ENCODE results near the gene TSPYL6.

Gene TSPYL6

DNA sequence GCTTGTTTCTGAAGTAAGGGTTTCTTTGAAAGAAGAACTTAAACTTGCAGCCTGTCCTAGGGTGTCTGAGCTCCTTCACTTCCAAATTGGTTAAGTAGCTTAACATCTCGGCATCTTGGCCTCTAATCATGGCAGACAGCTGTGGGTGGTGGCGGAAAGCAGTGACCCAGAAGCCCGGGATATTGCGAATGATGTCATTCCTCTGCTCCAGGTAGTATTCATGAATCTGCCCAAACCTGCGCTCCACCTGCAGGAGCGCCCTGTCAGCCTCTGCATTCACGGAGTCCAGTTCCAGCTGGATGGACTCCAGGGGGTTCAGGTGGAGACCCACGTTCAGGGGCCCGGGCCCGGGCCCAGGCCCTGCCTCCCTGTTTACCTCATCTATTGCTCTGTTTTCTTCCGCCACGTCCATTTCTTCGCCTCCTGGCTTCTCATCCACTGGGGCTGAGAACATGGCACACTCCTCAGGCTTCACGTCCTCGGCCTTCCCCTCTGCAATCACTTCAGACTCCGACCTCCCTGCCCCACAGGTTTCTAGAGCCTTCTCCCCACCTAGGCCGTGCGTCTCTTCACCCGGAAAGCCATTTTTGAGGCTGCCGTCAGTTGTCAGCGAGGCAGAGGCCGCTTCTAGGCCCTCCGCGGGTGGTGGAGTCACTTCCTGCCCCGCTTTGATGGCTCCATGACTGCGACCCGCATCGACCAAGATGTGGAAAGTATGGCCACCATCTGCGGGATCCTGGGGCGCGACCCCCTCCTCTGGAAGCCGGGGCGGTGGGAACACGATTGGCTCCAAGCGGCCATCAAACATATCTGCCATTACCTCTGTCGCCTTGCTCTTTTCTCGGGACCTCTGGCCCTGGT, 569 bp downstream of the TSPYL6 start:
- DNase-seq, result no peak

DNA sequence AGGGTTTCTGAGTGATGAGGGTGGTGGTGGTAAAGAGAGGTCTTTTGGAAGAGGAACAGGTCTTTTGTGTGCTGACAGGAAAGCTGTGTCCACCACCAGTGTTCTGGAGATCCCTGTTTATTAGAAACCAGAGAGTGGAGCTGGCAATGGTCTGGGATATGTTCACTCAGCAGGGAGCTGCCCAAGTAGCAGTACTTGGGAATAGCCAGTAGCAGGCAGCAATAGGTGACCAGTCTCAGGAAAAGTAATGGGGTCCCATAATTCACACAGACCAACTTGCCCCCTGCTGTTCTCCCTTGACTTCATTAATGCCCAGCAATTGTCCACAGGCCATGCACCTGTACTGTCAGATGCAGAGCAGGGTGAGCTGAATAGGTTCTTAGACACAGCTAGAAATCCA, 1.8 kb downstream of the TSPYL6 start:
- DNase-seq, result no peak

DNA sequence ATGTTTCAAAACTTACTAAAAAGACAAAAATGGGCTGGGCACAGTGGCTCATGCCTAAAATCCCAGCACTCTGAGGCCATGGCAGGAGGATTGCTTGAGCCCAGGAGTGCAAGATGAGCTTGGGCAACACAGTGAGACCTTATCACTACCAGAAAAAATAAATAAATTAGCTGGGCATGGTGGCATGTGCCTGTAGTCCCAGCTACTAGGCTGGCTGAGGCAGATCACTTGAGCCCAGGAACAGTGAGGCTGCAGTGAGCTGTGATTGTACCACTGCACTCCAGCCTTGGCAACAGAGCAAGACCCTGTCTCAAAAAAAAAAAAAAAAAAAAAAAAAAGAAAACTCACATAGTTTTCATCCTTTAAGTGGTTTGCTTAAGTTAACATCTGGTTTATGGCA, 6.4 kb downstream of the TSPYL6 start:
- DNase-seq, result no peak

DNA sequence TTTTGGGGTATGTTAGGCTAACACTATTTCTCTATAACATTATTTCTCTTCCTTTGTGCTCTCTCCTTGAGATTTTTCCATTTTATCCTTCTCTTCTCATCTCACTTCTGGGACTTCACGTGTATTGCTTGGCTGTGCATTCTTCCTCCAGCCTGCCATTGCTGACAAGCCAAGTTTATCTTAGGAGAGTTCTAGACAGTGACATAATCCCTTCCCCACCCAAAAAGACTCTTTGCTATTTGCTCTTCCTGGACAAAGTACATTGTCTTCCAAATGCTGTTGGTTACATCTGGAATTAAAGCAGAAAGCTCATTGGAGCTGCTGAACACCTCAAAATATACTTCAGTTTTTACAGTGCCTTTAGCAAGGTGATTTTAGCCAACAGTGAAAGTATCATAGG, 8.9 kb downstream of the TSPYL6 start:
- no peak for DNase-seq

DNA sequence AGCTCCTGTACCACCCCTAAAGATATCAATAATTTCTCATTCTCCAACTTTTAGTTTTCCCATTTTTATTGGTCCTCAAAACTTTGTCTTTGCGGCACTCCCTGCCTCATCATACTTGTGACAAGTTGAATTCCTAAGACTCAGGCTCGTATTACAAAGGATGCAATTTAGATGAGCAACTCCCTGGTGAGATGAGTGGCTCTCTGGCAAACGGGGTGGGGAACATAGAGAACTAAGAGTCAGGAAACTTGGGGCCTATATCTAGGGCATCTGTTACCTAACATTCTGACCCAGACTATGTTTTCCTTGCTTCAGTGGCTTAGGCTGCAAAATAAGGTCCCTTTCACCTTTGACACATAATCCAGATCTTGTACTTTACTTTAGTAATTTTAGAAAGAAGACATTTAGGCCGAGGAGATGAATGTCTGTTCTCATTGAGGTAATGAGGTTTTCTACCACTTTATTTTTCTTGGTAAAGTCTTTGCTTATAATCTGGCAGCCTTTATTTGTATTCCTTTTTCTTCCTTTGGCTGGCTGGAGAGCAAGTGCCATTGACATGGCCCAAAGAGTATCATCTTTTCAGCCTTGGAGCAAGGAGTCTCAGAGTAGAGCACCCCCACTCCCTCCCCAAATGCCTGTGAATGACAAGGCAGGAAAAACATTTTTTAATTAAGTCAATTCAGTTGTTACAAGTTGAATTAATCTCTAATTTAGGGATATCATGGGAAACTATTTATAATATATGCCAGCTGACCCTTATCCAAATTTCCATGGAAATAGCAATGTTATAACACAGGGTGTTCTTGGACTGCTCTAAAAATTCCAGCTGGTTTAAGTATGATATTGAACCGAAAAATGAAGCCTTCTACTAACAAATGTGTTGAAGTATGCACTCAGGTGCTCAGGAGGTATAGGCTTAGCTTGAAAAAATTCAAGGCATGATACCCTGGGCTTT, 15.2 kb downstream of the TSPYL6 start:
- no peak for DNase-seq

DNA sequence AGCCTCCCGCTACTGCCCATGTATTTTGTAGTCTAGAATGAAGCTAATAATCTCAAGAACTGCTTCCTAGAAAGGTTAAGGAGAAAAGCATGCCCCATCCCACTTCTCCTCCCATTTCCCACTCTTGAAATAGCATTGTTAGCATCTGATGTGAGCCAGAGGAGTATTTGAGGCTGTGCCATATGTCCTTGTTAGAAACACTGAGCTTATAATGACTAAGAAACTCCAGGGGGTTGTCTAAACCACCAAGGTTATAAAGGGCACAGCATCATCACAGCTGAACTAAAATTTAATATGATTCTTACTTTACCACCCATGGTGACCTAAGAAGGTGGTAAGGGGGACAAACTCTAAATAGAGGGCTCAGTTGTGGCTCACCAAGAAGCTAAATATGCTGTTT, 16.6 kb downstream of the TSPYL6 start:
- no peak for DNase-seq

DNA sequence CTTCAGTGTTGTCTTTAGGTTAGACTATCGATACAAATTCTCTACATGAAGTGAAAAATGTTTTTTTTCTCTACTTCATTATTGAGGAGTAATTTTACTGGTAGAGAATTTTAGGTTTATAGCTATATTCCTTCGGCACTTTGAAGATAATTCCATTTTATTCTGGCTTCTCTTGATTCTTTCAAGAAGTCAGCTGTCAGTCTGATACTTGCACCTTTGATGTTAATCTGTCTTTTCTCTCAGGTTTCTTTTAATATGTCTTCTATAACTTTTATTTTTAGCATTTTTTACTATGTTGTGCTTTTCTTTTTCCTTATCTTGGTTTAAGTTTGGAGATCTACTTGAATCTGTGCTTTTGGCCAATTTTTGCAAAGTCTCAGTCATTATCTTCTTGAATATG, 18.6 kb downstream of the TSPYL6 start:
- DNase-seq, result no peak

DNA sequence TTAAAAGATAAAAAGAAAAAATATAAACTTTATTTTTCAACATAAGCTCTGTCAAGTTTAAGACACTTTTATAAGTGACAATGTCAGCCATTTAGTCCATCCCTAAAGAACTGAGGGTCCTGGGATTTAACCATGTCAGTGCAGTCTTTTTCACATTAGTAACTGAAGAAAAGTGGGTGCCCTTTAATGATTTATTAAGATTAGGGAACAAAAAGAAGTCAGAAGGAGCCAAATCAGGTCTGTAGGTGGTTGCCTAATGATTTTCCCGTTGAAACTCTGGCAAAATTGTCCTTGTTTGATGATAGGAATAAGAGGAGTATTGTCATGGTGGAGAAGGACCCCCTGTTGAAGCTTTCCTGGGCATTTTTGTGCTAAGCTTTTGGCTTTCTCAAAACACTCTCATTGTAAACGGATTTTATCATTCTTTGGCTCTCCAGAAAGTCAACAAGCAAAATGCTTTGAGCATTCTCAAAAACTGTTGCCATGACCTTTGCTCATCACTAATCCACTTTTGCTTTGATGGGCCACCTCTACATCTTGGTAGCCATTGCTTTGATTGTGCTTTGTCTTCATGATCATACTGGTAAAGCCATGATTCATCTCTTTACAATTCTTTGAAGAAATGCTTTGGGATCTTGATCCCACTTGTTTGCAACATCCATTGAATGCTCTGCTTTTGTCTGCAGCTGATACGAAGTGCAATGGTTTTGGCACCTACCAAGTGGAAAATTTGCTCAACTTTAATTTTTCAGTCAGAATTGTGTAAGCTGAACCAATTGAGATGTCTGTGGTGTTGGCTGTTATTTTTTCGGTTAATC, 22.0 kb downstream of the TSPYL6 start:
- DNase-seq, result no peak

DNA sequence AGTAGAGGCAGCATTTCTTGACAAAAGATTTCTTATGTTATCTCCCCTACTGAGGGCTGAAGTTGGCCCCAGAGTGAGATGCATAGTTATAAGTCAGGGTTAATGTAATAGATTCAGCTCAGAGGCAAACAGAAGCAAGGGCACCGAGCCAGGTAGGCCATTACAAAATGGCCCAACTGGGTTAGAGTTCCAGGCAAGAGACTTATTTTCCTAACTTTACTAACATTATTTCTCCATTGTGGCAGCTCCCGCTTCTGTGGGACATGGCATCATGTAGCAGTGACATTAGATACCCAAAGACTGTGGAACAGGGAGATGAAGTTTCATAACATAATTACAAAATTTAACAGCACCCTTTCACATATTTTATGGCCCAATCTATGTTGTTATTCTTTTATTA, 27.1 kb downstream of the TSPYL6 start:
- DNase-seq, result no peak

DNA sequence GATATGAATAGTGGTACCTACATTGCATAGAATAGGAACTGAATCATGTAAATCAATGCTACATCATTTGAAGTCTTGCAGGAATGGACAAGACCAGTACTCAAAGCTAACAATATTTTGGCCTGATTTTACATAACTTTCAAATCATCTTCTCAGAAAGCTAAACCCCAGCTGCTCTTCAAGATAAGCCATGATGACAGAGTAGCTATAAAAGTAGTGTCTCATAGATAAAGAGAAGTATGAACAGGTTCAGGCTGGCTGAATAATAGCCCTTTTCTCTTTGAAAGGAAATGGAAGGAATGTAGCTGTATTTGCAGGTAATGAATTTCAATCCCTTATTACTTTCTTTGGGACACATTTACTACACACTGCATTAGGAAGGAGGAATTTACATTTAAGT, 28.2 kb downstream of the TSPYL6 start:
- no peak for DNase-seq

DNA sequence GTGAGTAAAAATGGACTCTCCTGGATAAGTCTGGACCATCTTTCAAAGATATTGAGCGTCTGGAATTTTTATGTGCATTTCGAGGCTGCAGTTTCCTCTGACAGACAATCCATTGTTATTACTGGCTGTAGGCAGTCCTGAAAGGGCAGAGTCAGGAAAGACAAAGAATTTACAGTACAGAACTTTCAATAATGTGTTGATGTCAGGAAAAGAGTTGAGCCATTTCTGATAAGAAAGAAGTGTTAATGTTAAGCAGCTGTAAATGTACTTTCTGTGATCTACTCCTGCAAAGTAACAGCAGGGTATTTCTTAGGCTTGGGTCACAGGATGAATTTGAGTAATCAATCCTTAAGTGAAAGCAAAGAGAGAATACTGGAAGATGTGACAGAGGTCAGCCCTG, 29.8 kb downstream of the TSPYL6 start:
- DNase-seq, result no peak

DNA sequence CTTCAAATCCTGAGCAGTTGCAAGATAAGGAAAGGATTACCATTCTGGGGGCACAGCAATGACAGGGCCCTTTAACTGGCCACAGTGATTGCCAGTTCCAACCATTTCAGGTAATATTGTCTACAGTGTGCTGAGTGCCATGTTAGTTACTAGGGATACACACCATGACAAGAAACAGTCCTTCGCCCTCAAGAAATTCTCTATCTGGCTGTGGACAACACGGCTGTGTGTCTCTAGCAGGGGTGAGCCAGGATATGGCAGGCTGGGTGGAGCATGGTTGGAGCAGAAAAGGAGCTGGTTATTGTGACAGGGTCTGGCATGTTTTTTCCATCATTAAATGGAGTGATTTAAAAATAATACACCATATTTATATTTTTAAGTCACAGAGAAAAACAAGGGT, 31.0 kb downstream of the TSPYL6 start:
- no peak for DNase-seq

DNA sequence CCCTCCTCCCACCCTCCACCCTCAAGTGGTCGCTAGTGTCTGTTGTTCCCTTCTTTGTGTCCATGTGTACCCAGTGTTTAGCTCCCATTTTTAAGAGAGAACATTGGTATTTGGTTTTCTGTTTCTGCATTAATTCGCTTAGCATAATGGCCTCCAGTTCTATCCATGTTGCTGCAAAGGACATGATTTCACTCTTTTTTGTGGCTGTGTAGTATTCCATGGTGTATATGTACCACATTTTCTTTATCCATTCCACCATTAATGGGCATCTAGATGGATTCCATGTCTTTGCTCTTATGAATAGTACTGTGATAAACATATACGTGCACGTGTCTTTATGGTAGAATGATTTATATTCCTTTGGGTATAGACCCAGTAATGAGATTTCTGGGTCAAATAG, 42.9 kb downstream of the TSPYL6 start:
- DNase-seq, result no peak

DNA sequence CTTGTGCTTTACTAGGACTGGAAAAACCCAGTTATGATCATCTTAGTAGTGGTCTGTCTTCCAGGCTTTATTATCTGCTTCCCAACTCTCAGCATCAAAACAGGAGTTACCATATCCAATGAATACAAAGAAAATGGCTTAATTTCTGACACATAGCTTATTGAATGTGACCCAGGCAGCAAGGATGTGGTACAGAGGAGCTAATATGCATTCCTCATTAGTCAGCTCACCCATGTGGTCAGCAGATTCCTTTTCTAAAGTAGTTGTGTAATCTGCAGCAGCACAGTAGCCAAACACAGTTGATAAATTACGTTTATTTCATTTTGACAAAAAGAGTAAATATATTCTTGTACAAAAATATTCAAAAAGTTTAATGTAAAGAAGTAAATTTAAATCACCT, 43.6 kb downstream of the TSPYL6 start:
- DNase-seq, result no peak

DNA sequence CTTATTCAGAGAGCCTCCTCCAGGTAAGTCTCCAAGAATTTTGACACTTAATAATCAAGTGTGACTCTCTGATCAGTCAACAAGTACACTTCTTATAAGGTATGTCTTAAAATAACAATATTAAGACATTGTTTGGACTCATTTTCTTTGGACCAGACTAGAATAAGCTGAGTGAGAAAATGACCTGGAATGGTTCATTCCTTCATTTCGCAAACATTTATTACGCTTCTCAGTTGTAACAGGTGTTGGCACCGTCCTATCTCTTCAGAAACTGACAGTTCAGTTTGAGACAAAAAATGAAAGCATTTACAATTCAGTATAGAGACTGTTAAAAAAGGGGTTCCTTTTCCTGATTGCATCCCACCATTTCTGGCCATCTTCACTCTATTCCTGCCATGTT, 46.6 kb downstream of the TSPYL6 start:
- DNase-seq, result no peak

DNA sequence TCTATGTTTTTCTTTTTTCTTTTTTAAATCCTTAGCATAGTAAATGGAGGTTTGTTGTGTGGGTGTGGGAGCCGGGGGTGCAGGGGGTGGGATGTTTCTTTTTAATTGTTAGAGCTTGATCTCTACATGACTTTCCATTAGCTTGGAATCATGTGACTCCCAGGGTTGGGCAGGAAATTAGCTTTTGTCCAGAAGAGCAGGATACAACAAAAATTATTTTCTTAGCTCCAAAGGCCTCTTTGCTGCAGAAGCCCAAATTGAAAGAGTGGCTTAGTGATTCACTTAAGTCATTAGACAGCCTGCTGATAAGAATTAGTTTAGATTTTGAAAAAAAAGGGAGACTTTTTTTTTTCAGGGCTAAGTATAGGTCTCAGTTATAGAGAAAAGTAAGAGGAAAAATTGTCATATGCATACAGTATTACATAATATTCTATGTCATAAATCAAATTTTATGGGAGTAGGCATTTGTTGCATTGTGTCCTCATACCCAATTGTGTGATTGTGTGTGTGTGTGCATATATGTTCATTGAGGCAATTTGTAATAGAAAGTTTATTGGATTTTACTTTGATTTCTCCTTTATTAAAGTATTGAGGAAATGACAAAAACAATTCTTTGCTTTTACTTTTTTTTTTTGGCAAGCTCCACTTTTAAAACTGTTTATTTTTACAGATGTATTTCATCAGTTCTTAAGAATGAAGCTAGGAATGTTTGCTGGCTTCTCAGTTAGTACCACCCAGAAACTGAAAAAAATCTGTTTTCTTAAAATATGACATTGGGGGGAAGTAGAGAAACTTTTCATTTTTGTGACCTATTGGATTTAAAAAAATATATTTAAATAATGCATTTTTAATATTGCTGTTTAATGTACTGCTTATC, 47.4 kb downstream of the TSPYL6 start:
- no peak for DNase-seq

DNA sequence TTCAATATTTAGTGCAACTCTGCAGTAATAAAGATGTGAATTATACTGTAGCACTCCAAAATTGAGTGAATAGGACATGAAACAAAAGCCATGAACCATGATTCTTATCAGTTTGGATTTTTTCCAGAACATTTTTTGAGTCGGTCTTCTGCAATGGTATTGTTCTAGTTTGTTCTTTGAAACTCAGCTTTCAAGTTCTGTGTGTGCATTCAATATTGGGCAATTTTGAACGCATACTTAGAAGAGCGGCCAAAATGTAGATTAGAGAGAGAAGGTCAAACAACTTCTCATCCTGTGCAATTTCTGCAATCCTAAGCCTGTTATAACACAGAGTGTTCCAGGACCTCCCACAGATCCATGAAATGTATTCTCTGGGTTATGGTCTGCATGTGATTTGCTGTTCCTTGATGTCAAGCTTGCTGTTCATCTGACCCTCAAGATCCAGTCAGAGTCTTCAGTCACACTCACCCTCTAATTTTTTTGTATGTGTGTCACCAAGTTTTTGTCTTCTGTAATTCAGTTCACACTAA, 48.3 kb downstream of the TSPYL6 start:
- DNase-seq, result no peak

DNA sequence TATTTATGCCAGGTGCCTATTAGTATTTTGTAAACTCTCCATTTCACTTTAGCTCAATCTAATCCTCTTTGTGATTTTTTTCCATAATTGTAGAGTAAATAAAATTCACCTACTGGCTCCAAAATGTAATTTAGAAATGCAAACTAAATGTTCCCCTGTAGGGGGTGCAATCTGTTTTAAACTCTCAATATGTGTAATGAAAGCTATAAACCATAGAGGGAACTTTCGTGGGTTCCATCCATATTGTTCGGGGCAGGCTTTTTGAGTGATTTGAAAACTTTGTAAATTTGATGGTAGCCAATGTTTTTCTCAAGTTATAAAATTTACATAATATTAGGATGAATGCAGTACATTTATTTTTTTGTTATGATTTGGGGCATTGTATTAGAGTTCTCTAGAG, 49.4 kb downstream of the TSPYL6 start:
- no peak for DNase-seq

DNA sequence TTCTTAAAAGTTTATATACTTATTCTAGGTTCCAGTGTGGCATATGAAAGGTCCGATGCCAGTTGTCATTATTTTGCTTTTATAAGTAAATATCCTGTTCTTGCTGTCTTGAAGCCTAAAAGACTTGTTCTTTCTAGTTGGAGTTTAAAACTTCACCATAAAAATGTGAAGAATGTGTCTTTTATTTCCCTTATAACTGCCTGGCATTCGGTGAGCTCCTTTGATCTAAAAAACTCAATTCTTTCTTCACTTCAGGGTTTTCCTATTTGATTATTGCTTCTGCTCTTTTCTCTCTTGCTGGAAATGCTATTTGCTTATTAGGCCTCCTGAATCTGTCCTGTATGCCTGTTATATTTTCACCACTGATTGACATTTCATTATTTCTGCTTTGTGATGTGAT, 51.6 kb downstream of the TSPYL6 start:
- DNase-seq, result no peak

Data from CD4-positive, alpha-beta T cell treated with Interleukin-6 for 4 hours (primary cell).